Peyer's patch (tissue), 4 donors: Measurements from ENCODE around the gene KCNJ5. TPM values are rescaled to one million over a fixed set of nuclear protein-coding genes. Genes with fewer than 3 reads are reported as not detected.

Source experiments
- DNase-seq, 3 donors: peaks; one replicate each; pipeline ENCODE4 v3.0.0-alpha.2; 2017 to 2019
- H3K27ac ChIP-seq, 4 donors: fragments of 200-600 bp; sonication (generic); one replicate each; pipeline ENCODE4 v1.5.1; 2016 to 2019
- H3K27me3 ChIP-seq, 2 donors: fragments of 200-600 bp; sonication (generic); one replicate each; pipeline ENCODE4 v1.5.1; 2019
- H3K36me3 ChIP-seq, 3 donors: fragments of 200-600 bp; sonication (generic); one replicate each; pipeline ENCODE4 v1.5.1; 2016 to 2019
- H3K4me1 ChIP-seq, 4 donors: fragments of 200-600 bp; sonication (generic); one replicate each; pipeline ENCODE4 v1.5.1; 2016 to 2019
- H3K4me3 ChIP-seq, 4 donors: fragments of 200-600 bp; sonication (generic); 1 replicate in 3 of 4; 2 replicates in 1 of 4; pipeline ENCODE4 v1.5.1; 2016 to 2019; ENCODE audit warnings: mild to moderate bottlenecking in 1 of 4
- H3K9me3 ChIP-seq, 4 donors: fragments of 200-600 bp; sonication (generic); one replicate each; pipeline ENCODE4 v1.5.1; 2016 to 2019; ENCODE audit warnings: mild to moderate bottlenecking in 1 of 4
- CTCF ChIP-seq, 6 experiments: fragments of 450-650 bp in 4 of 6; fragments of 200-600 bp in 2 of 6; sonication (generic) in 1 of 6; IDR thresholded peaks; one replicate each; pipeline ENCODE4 v1.5.1; 2017 to 2019; ENCODE audit warnings: antibody characterized with exemption in 6 of 6, mild to moderate bottlenecking in 3 of 6, moderate library complexity in 1 of 6
- POLR2A ChIP-seq, 2 donors: fragments of 450-650 bp; IDR thresholded peaks; one replicate each; pipeline ENCODE4 v1.5.1; 2017; ENCODE audit warnings: antibody characterized with exemption in 2 of 2, mild to moderate bottlenecking in 2 of 2, moderate library complexity in 2 of 2
- total RNA-seq, 4 donors: library from RNA; depleted of rRNA; stranded (reverse); fragments of >200 nt; gene quantifications; one replicate each; pipeline ENCODE4 v1.1.0, GENCODE V29; 2016

Gene KCNJ5
- 1 to 10 TPM in 1 of 4 donors, not detected in 3; 1.6 TPM for total RNA-seq

- Histone ChIP-seq H3K4me3 (peak within 1 kb of the TSS; percentile 12 to 63 (median 49)), H3K27me3 (peaks cover 0 to 6% of the 10 kb centered on the region in 2 donors), H3K27ac (no peak within 1 kb of the TSS), H3K9me3 (no peaks in the 10 kb centered on the region), H3K4me1 (peaks cover 0 to 21% (median 4%) of the 10 kb centered on the region in 4 donors), H3K36me3 (no peaks in the 10 kb centered on the region)
- no peak for TF ChIP-seq POLR2A (IDR thresholded peaks at IDR 0.05)
- TF ChIP-seq CTCF (IDR thresholded peaks at IDR 0.05) = no peak
- peak in 2 of 3 donors; percentile 51 to 65 for DNase-seq
These were observed at the start of gene KCNJ5 for GRCh38 chr11:128890543-128891368. TSS of gene KCNJ5 (plus strand) at chr11:128891356. CDS start at chr11:128911274, 19,918 bp downstream.

GRCh38 chr11:128841461-128842072, 49.6 kb upstream of the KCNJ5 start:
- TF ChIP-seq POLR2A (IDR thresholded peaks at IDR 0.05) (no peak), CTCF (IDR thresholded peaks at IDR 0.05) (no peak)
- Histone ChIP-seq H3K27me3 (no peaks in the 10 kb centered on the region), H3K36me3 (no peaks in the 10 kb centered on the region), H3K9me3 (no peaks in the 10 kb centered on the region), H3K4me1 (peaks cover 0 to 25% (median 0%) of the 10 kb centered on the region in 4 donors), H3K4me3 (no peak overlapping the region), H3K27ac (peak overlapping the region in 2 of 4 donors; percentile 40 to 50)
- DNase-seq = peak in 2 of 3 donors; percentile 51 to 61

- Histone ChIP-seq H3K4me1 (peaks cover 0 to 25% (median 0%) of the 10 kb centered on the region in 4 donors), H3K27ac (no peak overlapping the region)
- TF ChIP-seq POLR2A (IDR thresholded peaks at IDR 0.05) (no peak), CTCF (IDR thresholded peaks at IDR 0.05) (no peak)
These were observed 47.9 kb upstream of the KCNJ5 start for GRCh38 chr11:128843198-128843785.

GRCh38 chr11:128845334-128845780, 45.8 kb upstream of the KCNJ5 start:
- DNase-seq = peak in 1 of 3 donors; percentile 44
- Histone ChIP-seq H3K36me3 (no peaks in the 10 kb centered on the region), H3K9me3 (no peaks in the 10 kb centered on the region), H3K4me3 (no peak overlapping the region), H3K27ac (peak overlapping the region in 2 of 4 donors; percentile 24 to 70), H3K27me3 (no peaks in the 10 kb centered on the region), H3K4me1 (peaks cover 0 to 25% (median 0%) of the 10 kb centered on the region in 4 donors)
- no peak for TF ChIP-seq POLR2A (IDR thresholded peaks at IDR 0.05)
- no peak for TF ChIP-seq CTCF (IDR thresholded peaks at IDR 0.05)

More at GRCh38 chr11:128843198-128843785, 47.9 kb upstream of the KCNJ5 start:
- no peaks in the 10 kb centered on the region for H3K27me3 ChIP-seq
- H3K36me3 ChIP-seq = no peaks in the 10 kb centered on the region
- no peak for DNase-seq
- no peaks in the 10 kb centered on the region for H3K9me3 ChIP-seq
- no peak overlapping the region for H3K4me3 ChIP-seq

GRCh38 chr11:128846985-128847384, 44.2 kb upstream of the KCNJ5 start:
- no peak for TF ChIP-seq POLR2A (IDR thresholded peaks at IDR 0.05)
- no peak for TF ChIP-seq CTCF (IDR thresholded peaks at IDR 0.05)
- no peaks in the 10 kb centered on the region for H3K36me3 ChIP-seq
- H3K9me3 ChIP-seq = no peaks in the 10 kb centered on the region
- no peak overlapping the region for H3K27ac ChIP-seq
- DNase-seq = no peak
- H3K27me3 ChIP-seq = no peaks in the 10 kb centered on the region
- peaks cover 0 to 15% (median 0%) of the 10 kb centered on the region in 4 donors for H3K4me1 ChIP-seq
- no peak overlapping the region for H3K4me3 ChIP-seq
